DLD1 (cell line): ENCODE data around the gene C10orf88.

ENCODE experiments used
- in situ Hi-C: cut with HindIII; loops from 2 replicates; pipeline ENCODE4 v1.10.0; 2017; ENCODE audit warnings: low sequenced_read_pairs

Gene C10orf88

DNA sequence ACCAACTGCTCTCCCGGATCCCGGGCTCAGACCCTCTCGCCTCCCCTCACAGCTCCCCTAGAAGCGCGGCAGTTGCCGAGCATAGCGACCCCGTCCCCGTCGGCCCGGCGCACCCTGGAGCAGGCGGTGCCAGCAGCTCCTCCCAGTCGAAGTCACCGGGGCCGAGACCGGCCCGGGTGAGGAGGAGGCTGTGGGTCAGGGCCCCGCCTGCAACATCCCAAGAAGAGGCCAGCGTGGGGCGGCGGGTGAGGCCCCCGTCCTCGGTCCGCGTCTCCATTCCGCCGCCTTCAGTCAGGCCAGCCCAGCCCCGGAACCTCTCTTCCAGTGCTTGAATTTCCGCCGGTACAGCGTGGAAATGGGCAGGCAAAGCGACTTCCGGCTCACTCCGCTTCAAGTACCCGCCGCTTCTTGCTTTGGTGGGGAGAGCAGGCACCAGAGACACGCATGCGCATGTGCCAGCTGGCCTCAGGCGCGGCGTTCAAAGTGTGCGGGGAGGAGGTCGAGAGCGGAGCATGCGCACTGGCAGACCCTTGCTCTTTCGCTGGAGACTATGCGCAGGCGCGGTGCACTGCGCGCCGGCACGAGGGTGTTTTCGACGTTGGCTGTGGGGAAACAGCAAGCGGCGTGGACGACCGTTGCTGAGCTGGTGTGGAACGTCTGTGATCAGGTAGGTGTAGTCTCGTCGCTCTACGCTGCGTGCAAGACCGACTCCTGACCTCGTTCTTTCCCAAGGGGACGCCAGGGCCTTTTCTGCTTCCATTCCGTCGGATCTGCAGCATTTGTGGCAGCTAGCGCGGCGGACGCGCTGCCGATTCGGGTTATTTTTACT, at the start of gene C10orf88:
TSS of gene C10orf88 (minus strand) at position 326 of the 829 bp plus-strand sequence. CDS start at position 277, 49 bp downstream.
- in situ Hi-C loops, result no loop called here

DNA sequence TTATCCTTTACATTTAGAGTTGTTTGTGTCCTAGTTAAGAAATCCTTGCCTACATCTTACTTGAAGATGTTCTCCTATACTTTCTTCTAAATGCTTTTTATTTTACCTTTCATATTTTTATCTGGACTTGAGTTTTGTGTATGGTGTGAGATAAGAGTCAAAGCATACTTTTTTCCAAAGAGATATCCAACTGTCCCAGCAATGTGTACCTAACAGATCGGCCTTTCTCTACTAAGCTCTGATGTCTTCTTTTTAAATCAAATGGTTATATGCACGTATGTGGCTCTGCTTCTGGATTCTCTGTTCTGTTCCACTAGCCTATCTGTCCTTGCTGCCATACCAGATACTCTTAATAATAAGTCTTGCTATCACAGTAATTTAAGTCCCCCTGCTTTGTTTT, 47.3 kb upstream of the C10orf88 start:
- in situ Hi-C loops, result no loop called here

- in situ Hi-C loops, result no loop called here
Measured at GRCh38 chr10:123000155-123000554, 46.1 kb upstream of the C10orf88 start.

GRCh38 chr10:122999347-122999746, 45.3 kb upstream of the C10orf88 start:
- in situ Hi-C loops, result no loop called here

DNA sequence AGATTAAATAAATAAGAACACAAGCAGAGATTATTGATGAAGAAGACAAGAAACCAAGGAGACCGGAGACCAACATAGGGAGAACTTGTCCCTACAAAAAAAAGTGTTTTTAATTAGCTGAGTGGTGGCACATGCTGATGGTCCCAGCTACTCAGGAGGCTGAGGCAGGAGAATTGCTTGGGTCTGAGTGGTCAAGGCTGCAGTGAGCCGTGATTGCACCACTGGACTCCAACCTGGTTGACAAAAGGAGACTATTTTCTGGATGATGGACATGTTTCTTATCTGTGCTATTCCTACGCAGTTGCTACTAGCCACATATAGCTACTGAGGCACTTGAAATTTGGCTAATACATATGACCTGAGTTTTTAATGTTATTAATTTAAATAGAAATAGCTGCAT, 44.9 kb upstream of the C10orf88 start:
- in situ Hi-C loops, result no loop called here

- in situ Hi-C loops, result no loop called here
Measured at GRCh38 chr10:122998360-122998917, 44.4 kb upstream of the C10orf88 start.

DNA sequence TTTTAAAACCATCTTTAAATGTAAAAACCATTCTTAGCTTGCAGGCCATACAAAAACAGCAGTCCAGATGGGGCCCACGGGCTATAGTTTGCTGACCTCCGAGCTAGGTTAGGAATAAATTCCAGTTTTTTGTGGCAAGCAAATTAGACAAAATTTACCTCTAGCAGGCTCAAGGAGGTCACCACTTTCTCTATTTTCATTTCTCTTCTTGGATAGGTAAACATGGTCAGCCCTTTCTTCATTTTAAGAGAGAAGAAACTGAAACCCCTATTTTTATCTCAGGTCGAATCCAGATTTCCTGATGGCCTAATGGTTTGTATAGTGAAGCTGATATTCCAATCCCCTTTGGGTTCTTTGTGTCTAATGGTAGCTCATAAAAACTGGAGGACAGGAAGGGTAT, 43.8 kb upstream of the C10orf88 start:
- in situ Hi-C loops, result no loop called here

- in situ Hi-C loops, result no loop called here
Measured at GRCh38 chr10:122995936-122996335, 41.9 kb upstream of the C10orf88 start.

DNA sequence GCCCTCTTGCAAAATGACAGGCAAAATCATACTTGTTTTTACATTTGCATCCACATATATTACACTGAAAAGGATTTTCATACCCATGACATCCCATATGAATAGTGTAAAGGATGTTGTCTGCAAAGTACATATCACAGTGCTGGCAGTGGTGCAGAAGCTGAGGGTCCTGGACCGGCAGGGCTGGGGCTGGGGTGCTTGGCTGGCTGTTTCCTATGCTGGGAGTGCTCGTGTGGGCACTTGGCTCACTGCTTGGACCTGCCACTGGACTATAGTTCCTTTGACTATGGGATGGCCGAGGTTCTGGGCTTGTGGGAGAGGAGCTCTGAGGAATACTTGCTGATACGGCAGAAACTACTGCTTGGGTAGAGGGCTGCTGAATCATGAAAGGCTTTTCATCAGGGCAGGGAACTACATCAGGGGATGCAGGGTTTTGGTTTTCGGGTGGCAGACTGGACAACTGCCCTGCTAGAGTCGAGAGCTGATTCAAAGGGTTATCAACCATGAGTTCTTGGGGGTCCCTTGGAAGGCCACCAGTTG, 39.8 kb upstream of the C10orf88 start:
- in situ Hi-C loops, result no loop called here

DNA sequence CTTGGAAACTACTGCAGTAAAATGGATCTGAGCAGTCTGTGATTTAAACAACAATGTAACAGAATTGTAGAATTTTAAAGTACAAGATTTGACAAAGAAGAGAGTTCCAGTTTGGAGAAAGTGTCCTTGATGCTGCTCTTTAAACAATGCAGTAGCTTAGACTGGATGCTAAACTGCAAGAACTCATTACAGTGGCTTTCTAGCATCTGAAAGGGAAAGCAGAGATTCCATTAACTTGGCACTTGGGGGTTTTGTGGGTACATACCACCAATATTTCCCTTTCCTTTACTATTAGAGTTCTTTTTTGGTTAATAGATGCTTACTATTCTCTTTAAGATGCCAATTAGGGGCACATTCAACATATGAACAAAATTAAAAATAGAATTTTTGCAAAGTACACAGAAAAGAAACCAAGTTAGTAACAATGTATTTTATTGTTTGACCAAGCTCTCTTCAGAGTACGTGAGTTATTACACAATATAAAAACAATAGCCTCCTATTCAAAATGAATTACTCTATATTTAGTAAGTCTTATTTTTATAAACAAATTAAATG, 38.1 kb upstream of the C10orf88 start:
- in situ Hi-C loops, result no loop called here

DNA sequence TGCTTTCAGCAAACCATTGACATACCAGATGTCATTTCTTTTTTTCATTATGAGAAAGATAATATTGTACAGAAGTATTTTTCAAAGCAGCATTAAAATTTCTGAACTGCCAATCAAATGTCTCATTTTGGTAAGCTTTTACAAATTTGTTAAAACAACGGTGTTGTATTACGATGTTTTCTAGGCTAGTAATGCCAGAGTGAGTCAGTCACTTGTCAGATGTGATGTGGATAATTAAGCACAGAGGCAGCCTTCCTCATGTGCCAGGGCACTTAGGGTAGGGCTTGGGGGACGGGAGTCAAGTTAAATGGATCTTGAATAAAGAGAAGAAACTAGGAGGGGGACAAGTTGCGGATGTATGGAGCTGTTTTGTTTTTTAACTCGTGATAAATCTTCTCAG, 36.3 kb upstream of the C10orf88 start:
- in situ Hi-C loops, result no loop called here

GRCh38 chr10:122988501-122988900, 34.5 kb upstream of the C10orf88 start:
- in situ Hi-C loops, result no loop called here

DNA sequence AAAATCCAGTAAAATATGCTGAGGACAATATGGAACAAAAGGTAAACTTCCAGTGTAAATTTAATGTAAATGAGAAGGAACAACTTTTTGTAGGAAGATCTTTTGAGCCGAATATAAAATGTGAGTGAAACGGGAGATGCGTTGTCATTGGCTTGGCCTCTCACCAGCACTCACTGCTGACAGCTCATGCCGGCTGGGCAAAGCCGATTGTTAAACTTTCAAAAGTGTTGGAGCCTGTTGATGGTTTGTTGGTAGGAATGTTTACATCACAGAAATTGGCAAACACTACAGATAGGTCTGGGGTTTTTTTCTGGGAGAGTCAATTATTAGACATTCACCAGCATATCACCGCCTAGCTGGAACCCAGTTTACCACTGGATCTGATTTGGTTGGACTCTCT, 32.3 kb upstream of the C10orf88 start:
- in situ Hi-C loops, result no loop called here

DNA sequence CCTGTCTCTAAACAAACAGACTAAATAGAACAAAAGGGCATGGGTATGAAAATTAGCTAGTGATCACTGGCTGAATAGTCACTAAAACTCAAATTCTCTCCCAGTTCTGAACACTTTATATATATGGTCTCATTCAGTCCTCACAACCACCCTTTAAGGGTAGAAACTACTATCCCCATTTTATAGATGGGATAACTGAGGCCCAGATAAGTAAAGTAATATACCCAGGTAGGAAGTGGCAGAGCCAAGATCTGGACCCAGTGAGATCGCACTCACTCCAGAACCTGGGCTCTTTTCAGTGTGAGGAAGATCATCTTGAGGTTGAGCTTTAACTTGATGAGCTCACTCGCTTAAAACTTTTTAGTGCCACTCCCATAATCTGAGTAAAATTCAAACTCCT, 30.7 kb upstream of the C10orf88 start:
- in situ Hi-C loops, result no loop called here

- in situ Hi-C loops, result no loop called here
Measured at GRCh38 chr10:122983898-122984297, 29.9 kb upstream of the C10orf88 start.

- in situ Hi-C loops, result no loop called here
Measured at GRCh38 chr10:122981066-122981464, 27.0 kb upstream of the C10orf88 start.

DNA sequence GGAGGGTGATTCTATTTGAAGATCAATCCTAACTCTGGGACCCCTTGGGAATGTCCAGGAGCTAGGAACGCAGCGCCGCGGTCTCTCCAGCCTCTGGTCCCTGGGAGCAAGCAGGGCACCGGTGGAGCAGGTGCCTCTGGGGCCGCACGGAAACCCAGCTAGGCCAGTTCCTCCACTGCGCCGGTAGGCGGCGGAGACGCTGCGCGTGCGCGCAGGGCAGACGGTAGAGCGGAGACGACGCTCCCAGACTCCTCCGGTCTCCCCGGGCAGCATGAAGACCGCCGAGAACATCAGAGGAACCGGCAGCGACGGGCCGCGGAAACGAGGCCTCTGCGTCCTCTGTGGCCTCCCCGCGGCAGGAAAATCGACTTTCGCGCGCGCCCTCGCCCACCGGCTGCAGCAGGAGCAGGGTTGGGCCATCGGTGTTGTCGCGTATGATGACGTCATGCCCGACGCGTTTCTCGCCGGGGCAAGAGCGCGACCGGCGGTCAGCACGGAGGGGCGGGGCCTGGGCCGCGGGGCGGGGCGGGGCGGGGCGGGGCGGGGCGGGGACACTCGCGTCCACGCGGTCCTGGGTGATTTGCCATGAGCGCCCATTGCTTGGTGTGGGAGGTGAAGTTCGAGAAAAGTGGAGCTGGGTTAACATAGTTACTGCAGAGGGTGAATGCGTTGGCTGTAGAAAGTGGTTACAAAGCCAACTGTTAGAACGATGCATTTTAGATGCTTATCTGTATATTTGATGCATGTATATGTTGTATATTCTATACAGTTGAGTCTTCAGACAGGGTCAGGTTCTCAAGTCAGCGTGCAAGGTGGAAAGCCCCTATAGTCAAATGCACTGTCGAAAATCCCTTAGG, 26.4 kb upstream of the C10orf88 start, which contains the start of gene PSTK:
TSS of gene PSTK (plus strand) at position 193 of the 857 bp plus-strand sequence. CDS start at position 272, 79 bp downstream.
- in situ Hi-C loops, result no loop called here

DNA sequence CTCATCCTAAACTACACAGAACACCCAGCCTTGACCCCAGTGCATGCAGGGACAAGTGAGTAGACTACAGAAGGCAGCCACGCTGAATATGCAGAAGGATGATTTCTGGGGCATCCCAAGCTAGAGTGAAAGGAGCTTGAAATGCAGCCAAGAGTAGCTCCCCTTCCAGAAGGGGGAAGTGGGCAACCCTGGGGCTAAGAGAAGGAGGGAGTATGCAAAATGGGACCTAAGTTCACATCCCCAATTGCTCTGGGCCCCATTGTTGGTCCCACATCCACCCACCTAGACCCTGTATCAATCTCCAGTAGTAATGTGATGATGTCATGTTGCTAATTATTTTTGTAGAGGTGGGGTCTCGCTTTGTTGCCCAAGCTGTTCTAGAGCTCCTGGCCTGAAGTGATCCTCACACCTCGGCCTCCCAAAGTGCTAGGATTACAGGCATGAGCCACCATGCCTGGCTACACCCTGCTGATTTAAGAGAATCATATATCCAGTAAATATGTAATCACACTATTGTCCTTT, 20.6 kb upstream of the C10orf88 start:
- in situ Hi-C loops, result no loop called here

GRCh38 chr10:122974023-122974422, 20.0 kb upstream of the C10orf88 start:
- in situ Hi-C loops, result no loop called here

DNA sequence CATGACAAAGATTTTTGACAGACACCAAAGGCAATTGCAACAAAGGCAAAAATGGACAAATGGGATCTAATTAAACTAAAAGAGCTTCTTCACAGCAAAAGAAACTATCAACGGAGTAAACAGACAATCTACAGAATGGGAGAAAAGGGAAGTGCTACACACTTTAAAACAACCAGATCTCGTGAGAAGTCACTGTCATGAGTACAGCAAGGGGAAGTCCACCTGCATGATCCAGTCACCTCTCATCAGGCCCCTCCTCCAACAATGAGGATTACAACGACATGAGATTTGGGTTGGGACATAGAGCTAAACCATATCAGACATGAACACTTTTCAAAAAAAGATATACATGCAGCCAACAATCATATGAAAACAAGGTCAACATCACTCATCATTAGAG, 14.7 kb upstream of the C10orf88 start:
- in situ Hi-C loops, result no loop called here

DNA sequence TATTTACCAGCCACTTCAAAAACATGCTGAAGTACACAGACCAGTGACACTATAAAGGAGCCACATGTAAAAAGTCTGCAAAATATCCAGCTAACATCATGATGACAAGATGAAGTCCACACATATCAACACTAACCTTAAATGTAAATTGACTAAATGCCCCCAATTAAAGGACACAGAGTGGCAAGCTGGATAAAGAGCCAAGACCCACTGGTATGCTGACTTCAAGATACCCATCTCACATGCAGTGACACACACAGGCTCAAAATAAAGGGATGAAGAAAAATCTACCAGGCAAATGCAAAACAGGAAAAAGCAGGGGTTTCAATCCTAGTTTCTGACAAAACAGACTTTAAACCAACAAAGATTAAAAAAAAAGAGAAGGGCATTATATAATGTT, 12.9 kb upstream of the C10orf88 start:
- in situ Hi-C loops, result no loop called here
